Thyroid gland (tissue), 4 donors: ENCODE measurements around the gene KSR1.

Experiments
- POLR2A ChIP-seq, 2 donors: fragments of 450-650 bp; IDR thresholded peaks; one replicate each; pipeline ENCODE4 v1.6.1; 2017; ENCODE audit warnings: antibody characterized with exemption in 2 of 2, mild to moderate bottlenecking in 2 of 2, moderate library complexity in 1 of 2
- TF ChIP-seq, protein P1 (sequence below), 6 experiments: fragments of 200-600 bp in 3 of 6; fragments of 450-650 bp in 3 of 6; sonication (generic) in 3 of 6; IDR thresholded peaks; one replicate each; pipeline ENCODE4 v1.5.1; 2016 to 2019; ENCODE audit warnings: antibody characterized with exemption in 6 of 6, mild to moderate bottlenecking in 2 of 6, inconsistent platforms in 1 of 6, moderate library complexity in 1 of 6

- TF ChIP-seq, protein P1, sequence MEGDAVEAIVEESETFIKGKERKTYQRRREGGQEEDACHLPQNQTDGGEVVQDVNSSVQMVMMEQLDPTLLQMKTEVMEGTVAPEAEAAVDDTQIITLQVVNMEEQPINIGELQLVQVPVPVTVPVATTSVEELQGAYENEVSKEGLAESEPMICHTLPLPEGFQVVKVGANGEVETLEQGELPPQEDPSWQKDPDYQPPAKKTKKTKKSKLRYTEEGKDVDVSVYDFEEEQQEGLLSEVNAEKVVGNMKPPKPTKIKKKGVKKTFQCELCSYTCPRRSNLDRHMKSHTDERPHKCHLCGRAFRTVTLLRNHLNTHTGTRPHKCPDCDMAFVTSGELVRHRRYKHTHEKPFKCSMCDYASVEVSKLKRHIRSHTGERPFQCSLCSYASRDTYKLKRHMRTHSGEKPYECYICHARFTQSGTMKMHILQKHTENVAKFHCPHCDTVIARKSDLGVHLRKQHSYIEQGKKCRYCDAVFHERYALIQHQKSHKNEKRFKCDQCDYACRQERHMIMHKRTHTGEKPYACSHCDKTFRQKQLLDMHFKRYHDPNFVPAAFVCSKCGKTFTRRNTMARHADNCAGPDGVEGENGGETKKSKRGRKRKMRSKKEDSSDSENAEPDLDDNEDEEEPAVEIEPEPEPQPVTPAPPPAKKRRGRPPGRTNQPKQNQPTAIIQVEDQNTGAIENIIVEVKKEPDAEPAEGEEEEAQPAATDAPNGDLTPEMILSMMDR (IDR thresholded peaks at IDR 0.05): no peak
- TF ChIP-seq POLR2A (IDR thresholded peaks at IDR 0.05): no peak
These were observed 48.1 kb upstream of the KSR1 start for GRCh38 chr17:27407916-27408864.
